OCI-LY7 (cell line): ENCODE results near the gene PRRX2.

Experiments used
- CTCF ChIP-seq: fragments of 200-600 bp; sonication (generic); conservative IDR thresholded peaks from 2 replicates; pipeline ENCODE4 v1.5.1; 2014; ENCODE audit warnings: mild to moderate bottlenecking, antibody characterized with exemption, low read length, moderate library complexity, mixed read lengths
- EZH2phosphoT487 ChIP-seq: fragments of 200-600 bp; sonication (generic); IDR thresholded peaks from 2 replicates; pipeline ENCODE4 v1.6.1; 2018; ENCODE audit warnings: low read depth, borderline replicate concordance, mild to moderate bottlenecking, mixed run types, antibody characterized with exemption, low read length, moderate library complexity, mixed read lengths

DNA sequence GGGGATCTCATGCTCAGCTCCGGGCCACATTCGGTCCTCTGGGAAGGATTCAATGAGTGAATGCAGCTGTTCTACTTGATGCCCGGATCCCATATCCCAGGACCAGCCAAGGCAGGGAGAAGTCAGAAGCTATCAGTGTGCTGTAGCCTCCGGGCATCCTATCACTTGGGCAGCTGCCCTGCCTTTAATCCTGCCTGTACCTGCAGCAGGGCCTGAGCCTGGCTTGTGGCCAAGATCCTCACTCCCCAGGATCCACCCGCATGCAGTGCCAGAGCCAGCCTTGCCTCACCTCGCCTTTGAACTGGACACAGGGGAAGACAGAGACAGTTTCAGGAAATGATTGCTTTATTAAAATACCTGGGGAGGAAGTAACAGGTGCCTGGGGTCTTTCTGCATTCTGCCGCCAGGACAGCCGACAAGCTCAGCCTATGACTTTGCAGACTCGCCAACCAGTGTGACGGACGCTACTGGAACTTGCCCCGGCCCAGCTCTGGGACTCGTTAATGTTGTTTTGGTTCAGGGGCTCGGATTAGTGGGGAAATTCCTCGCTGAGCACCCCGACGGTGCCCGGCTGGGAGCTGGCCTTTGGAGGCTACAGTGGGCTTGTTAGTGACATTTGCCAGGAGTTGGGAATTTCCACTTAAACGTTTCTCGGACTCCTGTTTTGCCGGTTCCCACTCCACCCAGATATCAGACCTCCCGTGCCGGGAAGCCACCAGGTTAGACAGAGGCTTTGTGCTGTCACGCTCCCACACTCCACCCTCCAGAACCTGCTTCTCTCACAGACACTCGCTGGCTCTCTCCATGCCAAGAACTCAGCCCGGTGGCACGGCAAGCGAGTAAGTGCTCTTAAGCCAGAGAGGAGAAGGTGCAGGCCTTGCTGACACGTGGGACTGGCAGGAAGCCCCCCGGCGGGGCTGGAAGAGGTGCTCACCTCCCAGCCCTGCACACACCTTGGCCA lies 86.7 kb downstream of the PRRX2 start:
- TF ChIP-seq CTCF (no peak), EZH2phosphoT487 (no peak)
